ENCODE data around the gene RERE. TPM values are rescaled to one million over a fixed set of nuclear protein-coding genes. Genes with fewer than 3 reads are reported as not detected.

Gene RERE
- total RNA-seq, 4 donors from 2014 or later = 86.4 to 111 (median 103) TPM

- peaks cover 0 to 66% (median 21%) of the 10 kb centered on the region in 4 donors for H3K4me1 ChIP-seq
- no peaks in the 10 kb centered on the region for H3K36me3 ChIP-seq
- TF ChIP-seq CTCF (IDR thresholded peaks at IDR 0.05) (no peak), EP300 (IDR thresholded peaks at IDR 0.05) (no peak), POLR2A (IDR thresholded peaks at IDR 0.05) (no peak)
- H3K27me3 ChIP-seq = no peaks in the 10 kb centered on the region
- WGBS, 2 donors = 47 to 51% methylated on average over 6 of the region's 6 CpGs
- H3K4me3 ChIP-seq = no peak overlapping the region
- no peaks in the 10 kb centered on the region for H3K9me3 ChIP-seq
- no peak for DNase-seq (ENCODE audit: low spot score in 2 of 2)
- H3K27ac ChIP-seq = peak overlapping the region in 3 of 4 donors; percentile 11 to 95 (median 64)
These were observed 4.2 kb downstream of the RERE start for GRCh38 chr1:8813016-8813763.

- Histone ChIP-seq H3K4me3 (no peak overlapping the region), H3K36me3 (no peaks in the 10 kb centered on the region), H3K9me3 (no peaks in the 10 kb centered on the region), H3K4me1 (peaks cover 0 to 66% (median 21%) of the 10 kb centered on the region in 4 donors), H3K27ac (peak overlapping the region in 1 of 4 donors; percentile 58), H3K27me3 (no peaks in the 10 kb centered on the region)
- TF ChIP-seq POLR2A (IDR thresholded peaks at IDR 0.05) (no peak), EP300 (IDR thresholded peaks at IDR 0.05) (no peak), CTCF (IDR thresholded peaks at IDR 0.05) (no peak)
- WGBS, 2 donors = 73 to 75% methylated on average over 6 of the region's 6 CpGs
- no peak for DNase-seq (ENCODE audit: low spot score in 2 of 2)
These were observed 5.4 kb downstream of the RERE start for GRCh38 chr1:8812081-8812480.

GRCh38 chr1:8810987-8811386, 6.5 kb downstream of the RERE start:
- no peaks in the 10 kb centered on the region for H3K9me3 ChIP-seq
- no peaks in the 10 kb centered on the region for H3K36me3 ChIP-seq
- peaks cover 0 to 59% (median 17%) of the 10 kb centered on the region in 4 donors for H3K4me1 ChIP-seq
- WGBS, 2 donors = 96 to 98% methylated on average over 4 of the region's 4 CpGs
- H3K27me3 ChIP-seq = no peaks in the 10 kb centered on the region
- H3K4me3 ChIP-seq = no peak overlapping the region
- DNase-seq (ENCODE audit: low spot score in 2 of 2) = no peak
- H3K27ac ChIP-seq = no peak overlapping the region
- TF ChIP-seq EP300 (IDR thresholded peaks at IDR 0.05) (no peak), POLR2A (IDR thresholded peaks at IDR 0.05) (no peak), CTCF (IDR thresholded peaks at IDR 0.05) (no peak)

- no peak for DNase-seq (ENCODE audit: low spot score in 2 of 2)
- no peak overlapping the region for H3K27ac ChIP-seq
- no peak for TF ChIP-seq POLR2A (IDR thresholded peaks at IDR 0.05)
- no peak for TF ChIP-seq CTCF (IDR thresholded peaks at IDR 0.05)
- no peak for TF ChIP-seq EP300 (IDR thresholded peaks at IDR 0.05)
- H3K9me3 ChIP-seq = no peaks in the 10 kb centered on the region
- peaks cover 0 to 43% (median 5%) of the 10 kb centered on the region in 4 donors for H3K4me1 ChIP-seq
- 48 to 57% methylated on average over 1 of the region's 1 CpG for WGBS, 2 donors
- no peaks in the 10 kb centered on the region for H3K27me3 ChIP-seq
- H3K36me3 ChIP-seq = no peaks in the 10 kb centered on the region
- no peak overlapping the region for H3K4me3 ChIP-seq
These were observed 8.1 kb downstream of the RERE start for GRCh38 chr1:8809342-8809736.

- Histone ChIP-seq H3K36me3 (no peaks in the 10 kb centered on the region), H3K27me3 (no peaks in the 10 kb centered on the region), H3K27ac (no peak overlapping the region), H3K4me3 (no peak overlapping the region), H3K9me3 (no peaks in the 10 kb centered on the region), H3K4me1 (peaks cover 0 to 19% (median 0%) of the 10 kb centered on the region in 4 donors)
- DNase-seq (ENCODE audit: low spot score in 2 of 2) = no peak
- 80 to 93% methylated on average over 8 of the region's 8 CpGs for WGBS, 2 donors
- TF ChIP-seq POLR2A (IDR thresholded peaks at IDR 0.05) (no peak), CTCF (IDR thresholded peaks at IDR 0.05) (no peak), EP300 (IDR thresholded peaks at IDR 0.05) (no peak)
These were observed 10.4 kb downstream of the RERE start for GRCh38 chr1:8807004-8807403.
